ENCODE measurements around the gene TNK2. TPM values are rescaled to one million over a fixed set of nuclear protein-coding genes. Genes with fewer than 3 reads are reported as not detected.
"Not testable (repeated sequence)": the region's sequence is repeated elsewhere in the genome, so short reads cannot be mapped to it uniquely, and the experiment has no call there.

The TNK2 gene
- total RNA-seq, 1 donor from 2014 or later, result 35.5 TPM

- Mint-ChIP-seq H3K27ac (ENCODE audit: unreplicated experiment) (no peak overlapping the region), H3K4me1 (ENCODE audit: low read depth) (peaks cover 3% of the 10 kb centered on the region), H3K27me3 (ENCODE audit: low read depth) (no peaks in the 10 kb centered on the region), H3K36me3 (ENCODE audit: low read depth) (peaks cover 5% of the 10 kb centered on the region), H3K4me3 (ENCODE audit: unreplicated experiment) (no peak overlapping the region), H3K9me3 (ENCODE audit: low read depth) (no peaks in the 10 kb centered on the region)
- no peak for DNase-seq (ENCODE audit: low spot score)
- no peak for TF ChIP-seq CTCF (IDR thresholded peaks at IDR 0.05)
Observed at GRCh38 chr3:195873281-195873887, 35.0 kb downstream of the TNK2 start.

GRCh38 chr3:195872800-195873199 lies 35.6 kb downstream of the TNK2 start:
- H3K27ac Mint-ChIP-seq (ENCODE audit: unreplicated experiment), result no peak overlapping the region
- TF ChIP-seq CTCF (IDR thresholded peaks at IDR 0.05), result no peak
- no peaks in the 10 kb centered on the region for H3K9me3 Mint-ChIP-seq (ENCODE audit: low read depth)
- H3K27me3 Mint-ChIP-seq (ENCODE audit: low read depth), result no peaks in the 10 kb centered on the region
- H3K36me3 Mint-ChIP-seq (ENCODE audit: low read depth), result peaks cover 5% of the 10 kb centered on the region
- no peak overlapping the region for H3K4me3 Mint-ChIP-seq (ENCODE audit: unreplicated experiment)
- peaks cover 3% of the 10 kb centered on the region for H3K4me1 Mint-ChIP-seq (ENCODE audit: low read depth)
- DNase-seq (ENCODE audit: low spot score), result no peak

- Mint-ChIP-seq H3K4me3 (ENCODE audit: unreplicated experiment) (no peak overlapping the region), H3K4me1 (ENCODE audit: low read depth) (peaks cover 3% of the 10 kb centered on the region), H3K9me3 (ENCODE audit: low read depth) (no peaks in the 10 kb centered on the region), H3K27ac (ENCODE audit: unreplicated experiment) (no peak overlapping the region), H3K27me3 (ENCODE audit: low read depth) (no peaks in the 10 kb centered on the region), H3K36me3 (ENCODE audit: low read depth) (peaks cover 5% of the 10 kb centered on the region)
- no peak for DNase-seq (ENCODE audit: low spot score)
- TF ChIP-seq CTCF (IDR thresholded peaks at IDR 0.05), result no peak
Observed at GRCh38 chr3:195872097-195872496, 36.3 kb downstream of the TNK2 start.

DNA sequence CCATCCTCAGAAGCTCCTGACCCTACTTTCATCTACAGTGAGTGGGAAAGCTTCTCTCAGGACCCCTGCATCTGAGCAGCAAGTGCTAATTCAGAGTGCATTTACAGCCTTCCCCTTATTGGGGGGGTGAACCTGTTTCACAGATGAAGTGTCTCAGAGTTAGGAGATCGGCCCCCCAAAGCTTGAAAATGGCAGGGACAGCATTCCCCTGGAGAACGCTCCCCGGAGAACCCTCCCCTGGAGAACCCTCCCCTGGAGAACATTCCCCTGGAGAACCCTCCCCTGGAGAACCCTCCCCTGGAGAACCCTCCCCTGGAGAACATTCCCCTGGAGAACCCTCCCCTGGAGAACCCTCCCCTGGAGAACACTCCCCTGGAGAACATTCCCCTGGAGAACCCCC lies 36.7 kb downstream of the TNK2 start:
- DNase-seq (ENCODE audit: low spot score); H3K4me1 Mint-ChIP-seq (ENCODE audit: low read depth); H3K4me3 Mint-ChIP-seq (ENCODE audit: unreplicated experiment); H3K27me3 Mint-ChIP-seq (ENCODE audit: low read depth); H3K27ac Mint-ChIP-seq (ENCODE audit: unreplicated experiment); H3K9me3 Mint-ChIP-seq (ENCODE audit: low read depth); H3K36me3 Mint-ChIP-seq (ENCODE audit: low read depth): not testable (repeated sequence)

DNA sequence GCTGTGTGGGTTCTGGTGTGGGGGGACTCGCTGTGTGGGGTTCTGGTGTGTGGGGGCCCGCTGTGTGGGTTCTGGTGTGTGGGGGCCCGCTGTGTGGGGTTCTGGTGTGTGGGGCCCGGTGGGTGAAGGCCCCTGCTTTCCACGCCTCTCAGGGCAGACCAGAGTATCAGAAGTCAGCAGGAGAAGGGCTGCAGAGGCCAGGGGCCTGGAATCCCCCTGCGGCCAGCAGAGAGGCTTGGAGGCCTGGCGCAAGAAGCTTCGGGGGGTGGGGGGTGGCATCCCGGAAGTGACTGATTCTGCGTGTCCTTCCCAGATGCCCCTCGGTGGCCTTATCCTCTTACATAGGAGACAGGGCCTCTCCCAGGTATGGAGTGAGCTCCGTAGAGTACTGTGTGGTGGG lies 37.4 kb downstream of the TNK2 start:
- H3K9me3 Mint-ChIP-seq (ENCODE audit: low read depth), result no peaks in the 10 kb centered on the region
- H3K36me3 Mint-ChIP-seq (ENCODE audit: low read depth), result peaks cover 5% of the 10 kb centered on the region
- H3K27me3 Mint-ChIP-seq (ENCODE audit: low read depth), result no peaks in the 10 kb centered on the region
- no peak overlapping the region for H3K27ac Mint-ChIP-seq (ENCODE audit: unreplicated experiment)
- no peak for DNase-seq (ENCODE audit: low spot score)
- H3K4me3 Mint-ChIP-seq (ENCODE audit: unreplicated experiment), result no peak overlapping the region
- no peak for TF ChIP-seq CTCF (IDR thresholded peaks at IDR 0.05)
- H3K4me1 Mint-ChIP-seq (ENCODE audit: low read depth), result peaks cover 3% of the 10 kb centered on the region

GRCh38 chr3:195870442-195870841 lies 37.9 kb downstream of the TNK2 start:
- DNase-seq (ENCODE audit: low spot score), result peak; percentile 92
- peaks cover 3% of the 10 kb centered on the region for H3K4me1 Mint-ChIP-seq (ENCODE audit: low read depth)

More at GRCh38 chr3:195870442-195870841, 37.9 kb downstream of the TNK2 start:
- Mint-ChIP-seq H3K27me3 (ENCODE audit: low read depth) (no peaks in the 10 kb centered on the region), H3K4me3 (ENCODE audit: unreplicated experiment) (no peak overlapping the region), H3K36me3 (ENCODE audit: low read depth) (peaks cover 8% of the 10 kb centered on the region), H3K27ac (ENCODE audit: unreplicated experiment) (no peak overlapping the region), H3K9me3 (ENCODE audit: low read depth) (no peaks in the 10 kb centered on the region)
- TF ChIP-seq CTCF (IDR thresholded peaks at IDR 0.05), result no peak

Measured in chondrocyte (in vitro differentiated cells).